Keratinocyte (primary cell): ENCODE measurements around the gene ABLIM2. TPM values are rescaled to one million over a fixed set of nuclear protein-coding genes. Genes with fewer than 3 reads are reported as not detected.

Source experiments
- DNase-seq: peaks from one replicate; pipeline ENCODE4 v3.0.0-alpha.2; 2011; ENCODE audit warnings: low read depth, missing footprints, low spot score
- FAIRE-seq: peaks from 2 replicates; lab custom pipeline; 2011; peaks lifted over from hg19 to GRCh38; lab: Jason Lieb, UNC
- H2AFZ ChIP-seq: 2 replicates; pipeline ENCODE4 v1.6.0; 2012; ENCODE audit warnings: low read length, control low read depth, inconsistent platforms; ENCODE audit not compliant: control insufficient read depth
- H3K27ac ChIP-seq: 2 replicates; pipeline ENCODE4 v1.5.1; 2011; ENCODE audit warnings: low read length; ENCODE audit not compliant: control insufficient read depth, insufficient read depth
- H3K27me3 ChIP-seq: 3 replicates; pipeline ENCODE4 v1.6.0; 2011; ENCODE audit warnings: low read length; ENCODE audit not compliant: control insufficient read depth, insufficient read depth; ENCODE audit errors: extremely low read depth
- H3K36me3 ChIP-seq, 2 experiments: 2 replicates in 1 of 2; 3 replicates in 1 of 2; pipeline ENCODE4 v1.5.1; 2011; ENCODE audit warnings: low read length in 2 of 2, mild to moderate bottlenecking in 1 of 2; ENCODE audit not compliant: control insufficient read depth in 2 of 2, insufficient read depth in 2 of 2; ENCODE audit errors: extremely low read depth in 1 of 2
- H3K4me1 ChIP-seq: 3 replicates; pipeline ENCODE4 v1.5.1; 2011; ENCODE audit warnings: low read length; ENCODE audit not compliant: control insufficient read depth, insufficient read depth; ENCODE audit errors: extremely low read depth
- H3K4me2 ChIP-seq: 3 replicates; pipeline ENCODE4 v1.6.0; 2011; ENCODE audit warnings: low read depth, low read length; ENCODE audit not compliant: control insufficient read depth, insufficient read depth; ENCODE audit errors: extremely low read depth
- H3K4me3 ChIP-seq, 3 experiments: fragments of 200-600 bp in 1 of 3; sonication (generic) in 1 of 3; 2 replicates in 2 of 3; 3 replicates in 1 of 3; pipeline ENCODE4 v1.5.1; 2011 to 2016; ENCODE audit warnings: low read length in 3 of 3, mild to moderate bottlenecking in 3 of 3, control low read depth in 2 of 3, inconsistent platforms in 1 of 3, low read depth in 1 of 3, mixed read lengths in 1 of 3, mixed run types in 1 of 3, moderate library complexity in 1 of 3; ENCODE audit not compliant: control insufficient read depth in 2 of 3, insufficient read depth in 2 of 3; ENCODE audit errors: extremely low read depth in 1 of 3
- H3K79me2 ChIP-seq: 2 replicates; pipeline ENCODE4 v1.6.0; 2012; ENCODE audit warnings: low read length; ENCODE audit not compliant: control insufficient read depth, insufficient read depth
- H3K9ac ChIP-seq: 3 replicates; pipeline ENCODE4 v1.6.0; 2011; ENCODE audit warnings: low read length; ENCODE audit not compliant: control insufficient read depth, insufficient read depth; ENCODE audit errors: extremely low read depth
- H3K9me1 ChIP-seq: 3 replicates; pipeline ENCODE4 v1.6.0; 2011; ENCODE audit warnings: low read length; ENCODE audit not compliant: control insufficient read depth, insufficient read depth; ENCODE audit errors: extremely low read depth
- H3K9me3 ChIP-seq: 2 replicates; pipeline ENCODE4 v1.5.1; 2012; ENCODE audit warnings: low read depth, low read length; ENCODE audit not compliant: control insufficient read depth
- H4K20me1 ChIP-seq: 3 replicates; pipeline ENCODE4 v1.6.0; 2011; ENCODE audit warnings: low read length; ENCODE audit not compliant: control insufficient read depth, insufficient read depth; ENCODE audit errors: extremely low read depth
- EZH2 ChIP-seq: IDR thresholded peaks from one replicate; pipeline ENCODE4 v1.6.1; 2012; ENCODE audit warnings: inconsistent platforms, mild to moderate bottlenecking, low read length, moderate library complexity
- dilution Hi-C: fragments of 300-500 bp; cut with MboI; formaldehyde crosslinking; loops from one replicate; pipeline ENCODE4 v1.7.0; 2020; ENCODE audit warnings: low sequenced_read_pairs; ENCODE audit not compliant: extremely low pct_ligation_motif_present
- polyA plus RNA-seq, 5 experiments: library from polyadenylated mRNA; depleted of rRNA in 3 of 5; stranded (reverse) in 3 of 5; stranded (forward) in 1 of 5; unstranded in 1 of 5; fragments of >200 nt; gene quantifications; 1 replicate in 1 of 5; 2 replicates in 3 of 5; 3 replicates in 1 of 5; pipeline versions ENCODE4 v1.2.1 to v1.2.3, GENCODE V29; 2011 to 2012; ENCODE audit warnings: missing spikeins in 2 of 5, low read depth in 1 of 5, low replicate concordance in 1 of 5
- TF ChIP-seq, protein P1 (sequence below), 3 experiments: IDR thresholded peaks in 1 of 3; conservative IDR thresholded peaks in 1 of 3; optimal IDR thresholded peaks in 1 of 3; 2 replicates in 2 of 3; 3 replicates in 1 of 3; pipeline versions ENCODE3 to v1.5.1; 2011; ENCODE audit warnings: low read length in 3 of 3, mild to moderate bottlenecking in 3 of 3, moderate library complexity in 2 of 3, control low read depth in 1 of 3, inconsistent platforms in 1 of 3; ENCODE audit not compliant: insufficient read depth in 2 of 3; ENCODE audit errors: extremely low read depth in 1 of 3

Gene ABLIM2
- polyA plus RNA-seq, 1 donor (not counting 4 experiments of a cell fraction or from before 2014, with no cell fraction given) = 0.94 TPM

DNA sequence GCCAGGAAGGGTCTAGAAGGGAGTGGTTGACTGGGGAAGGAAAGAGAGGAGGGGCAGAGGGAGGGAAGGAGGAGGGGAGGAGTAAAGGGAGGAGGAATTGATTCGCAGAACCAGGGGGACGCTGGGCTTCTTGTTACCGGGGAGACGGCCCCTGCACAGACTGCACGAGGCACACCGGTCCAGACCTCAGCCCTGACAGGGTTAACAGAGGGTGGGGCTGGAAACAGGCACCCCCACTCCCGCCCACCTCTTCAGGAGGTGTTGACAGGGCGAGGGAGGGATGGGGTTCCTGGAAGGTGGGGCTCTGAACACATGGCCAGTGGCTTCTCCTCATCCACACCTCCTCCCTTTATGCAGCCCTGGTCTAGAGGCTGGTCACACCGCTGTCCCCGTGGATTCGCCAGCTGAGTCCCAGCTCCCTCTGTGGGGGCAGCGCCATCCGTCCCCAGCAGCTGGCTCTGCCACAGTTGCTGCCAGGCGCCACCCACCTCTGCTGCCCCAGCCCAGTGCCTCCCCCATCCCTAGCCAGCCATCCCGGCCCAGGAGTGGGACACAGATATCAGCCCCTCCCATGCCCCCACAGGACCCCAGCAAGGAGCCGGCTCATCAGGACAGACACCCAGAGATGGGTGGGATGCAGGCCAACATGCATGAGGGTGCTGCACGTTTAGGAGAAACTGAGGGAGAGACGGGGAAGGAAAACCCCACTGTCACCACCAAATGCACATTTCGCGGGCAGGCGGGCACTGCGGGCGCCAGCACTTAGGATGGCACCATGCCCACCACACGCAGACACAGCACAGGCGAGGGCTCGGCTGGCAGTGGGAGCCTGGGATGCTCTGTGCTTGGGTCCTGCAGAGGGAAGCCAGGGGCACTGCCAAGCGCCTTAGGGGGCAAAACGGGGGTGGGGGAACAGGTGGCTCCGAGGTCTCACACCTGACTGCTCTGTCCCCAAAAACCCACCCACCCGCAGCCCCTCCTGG lies 87.6 kb downstream of the ABLIM2 start:
- Histone ChIP-seq H3K4me3 (no peak overlapping the region), H4K20me1 (no peaks in the 10 kb centered on the region), H3K27ac (no peak overlapping the region), H3K9me1 (no peaks in the 10 kb centered on the region), H3K36me3 (no peaks in the 10 kb centered on the region), H3K27me3 (peaks cover 42% of the 10 kb centered on the region), H3K79me2 (no peaks in the 10 kb centered on the region), H3K9me3 (no peaks in the 10 kb centered on the region), H3K9ac (no peak overlapping the region), H3K4me2 (no peak overlapping the region), H3K4me1 (no peaks in the 10 kb centered on the region), H2AFZ (no peak overlapping the region)
- dilution Hi-C loops = no loop called here
- no peak for DNase-seq
- TF ChIP-seq, protein P1, sequence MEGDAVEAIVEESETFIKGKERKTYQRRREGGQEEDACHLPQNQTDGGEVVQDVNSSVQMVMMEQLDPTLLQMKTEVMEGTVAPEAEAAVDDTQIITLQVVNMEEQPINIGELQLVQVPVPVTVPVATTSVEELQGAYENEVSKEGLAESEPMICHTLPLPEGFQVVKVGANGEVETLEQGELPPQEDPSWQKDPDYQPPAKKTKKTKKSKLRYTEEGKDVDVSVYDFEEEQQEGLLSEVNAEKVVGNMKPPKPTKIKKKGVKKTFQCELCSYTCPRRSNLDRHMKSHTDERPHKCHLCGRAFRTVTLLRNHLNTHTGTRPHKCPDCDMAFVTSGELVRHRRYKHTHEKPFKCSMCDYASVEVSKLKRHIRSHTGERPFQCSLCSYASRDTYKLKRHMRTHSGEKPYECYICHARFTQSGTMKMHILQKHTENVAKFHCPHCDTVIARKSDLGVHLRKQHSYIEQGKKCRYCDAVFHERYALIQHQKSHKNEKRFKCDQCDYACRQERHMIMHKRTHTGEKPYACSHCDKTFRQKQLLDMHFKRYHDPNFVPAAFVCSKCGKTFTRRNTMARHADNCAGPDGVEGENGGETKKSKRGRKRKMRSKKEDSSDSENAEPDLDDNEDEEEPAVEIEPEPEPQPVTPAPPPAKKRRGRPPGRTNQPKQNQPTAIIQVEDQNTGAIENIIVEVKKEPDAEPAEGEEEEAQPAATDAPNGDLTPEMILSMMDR (optimal IDR thresholded peaks at IDR 0.05 in 1 of 3, IDR thresholded peaks at IDR 0.05 in 1 of 3, conservative IDR thresholded peaks at IDR 0.05 in 1 of 3; ENCODE audit: extremely low read depth in 1 of 3, insufficient read depth in 2 of 3, low read length in 3 of 3) = no peak
- peak; percentile 60 for TF ChIP-seq EZH2
- FAIRE-seq = no peak

DNA sequence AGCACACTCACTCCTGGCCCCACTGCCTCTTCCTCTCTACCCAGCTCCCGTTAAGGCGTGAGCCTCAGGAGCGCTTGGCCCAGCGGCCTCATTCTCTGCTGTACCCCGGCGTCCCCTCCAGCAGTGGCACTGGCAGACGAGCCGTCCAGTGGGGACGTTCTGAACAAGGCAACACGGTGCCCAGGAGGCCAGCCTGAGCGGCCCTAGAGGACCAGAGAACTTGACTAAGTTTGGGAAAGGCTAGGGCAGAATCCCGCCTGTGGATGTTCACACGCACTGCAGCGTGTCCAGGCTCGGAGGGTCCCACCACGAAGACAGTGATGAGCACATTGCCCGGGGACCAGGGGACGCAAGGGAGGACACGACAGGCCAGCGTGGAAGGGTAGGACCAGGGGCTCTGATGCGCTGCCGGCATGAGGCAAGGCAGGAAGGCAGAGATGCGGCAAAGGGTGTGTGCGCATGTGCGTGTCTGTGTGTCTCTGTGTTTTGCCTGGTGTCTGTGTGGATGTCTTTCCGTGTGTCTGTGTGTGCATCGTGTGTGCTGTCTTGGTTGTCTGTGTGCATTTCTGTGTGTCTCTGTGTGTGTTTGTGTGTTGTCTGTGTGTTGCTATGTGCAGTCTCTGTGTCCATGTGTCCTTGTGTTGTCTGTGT lies 89.4 kb downstream of the ABLIM2 start:
- Histone ChIP-seq H3K9me1 (no peaks in the 10 kb centered on the region), H2AFZ (no peak overlapping the region), H3K79me2 (no peaks in the 10 kb centered on the region), H3K9me3 (peaks cover 3% of the 10 kb centered on the region), H3K27ac (no peak overlapping the region), H3K36me3 (no peaks in the 10 kb centered on the region), H3K4me3 (no peak overlapping the region), H4K20me1 (no peaks in the 10 kb centered on the region), H3K4me2 (no peak overlapping the region), H3K4me1 (no peaks in the 10 kb centered on the region), H3K27me3 (peaks cover 42% of the 10 kb centered on the region), H3K9ac (no peak overlapping the region)
- no peak for FAIRE-seq
- TF ChIP-seq, protein P1 (optimal IDR thresholded peaks at IDR 0.05 in 1 of 3, IDR thresholded peaks at IDR 0.05 in 1 of 3, conservative IDR thresholded peaks at IDR 0.05 in 1 of 3; ENCODE audit: extremely low read depth in 1 of 3, insufficient read depth in 2 of 3, low read length in 3 of 3) = no peak
- no peak for TF ChIP-seq EZH2
- dilution Hi-C loops = no loop called here
- no peak for DNase-seq
